HG03558 (cell line): ENCODE results near the gene UVSSA.
"Not testable (repeated sequence)": the region's sequence is repeated elsewhere in the genome, so short reads cannot be mapped to it uniquely, and the experiment has no call there.

Experiments
- ATAC-seq: cut with Tn5 transposase; IDR thresholded peaks from one replicate; pipeline ENCODE4 v1.9.1; 2021; ENCODE audit warnings: moderate number of reproducible peaks; ENCODE audit not compliant: unreplicated experiment; ENCODE audit errors: extremely low read depth

The UVSSA gene

GRCh38 chr4:1416051-1416947 is 69.3 kb downstream of the UVSSA start:
- no peak for ATAC-seq

DNA sequence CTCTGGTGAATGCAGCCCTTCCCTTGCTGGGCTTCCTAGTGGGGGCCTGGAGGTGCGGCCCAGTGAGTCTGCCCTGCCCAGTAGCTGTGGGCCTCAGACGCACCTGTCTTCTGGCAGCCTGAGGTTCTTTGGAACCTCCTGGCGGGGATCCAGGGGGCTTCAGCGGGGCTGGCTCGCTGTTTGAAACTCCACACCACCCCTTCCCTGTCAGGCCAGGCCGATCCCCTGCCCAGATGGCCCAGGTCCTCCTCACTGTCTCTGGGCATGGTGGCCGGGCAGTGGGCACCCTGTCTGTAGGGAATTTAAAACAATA is 69.9 kb downstream of the UVSSA start:
- ATAC-seq, result no peak

DNA sequence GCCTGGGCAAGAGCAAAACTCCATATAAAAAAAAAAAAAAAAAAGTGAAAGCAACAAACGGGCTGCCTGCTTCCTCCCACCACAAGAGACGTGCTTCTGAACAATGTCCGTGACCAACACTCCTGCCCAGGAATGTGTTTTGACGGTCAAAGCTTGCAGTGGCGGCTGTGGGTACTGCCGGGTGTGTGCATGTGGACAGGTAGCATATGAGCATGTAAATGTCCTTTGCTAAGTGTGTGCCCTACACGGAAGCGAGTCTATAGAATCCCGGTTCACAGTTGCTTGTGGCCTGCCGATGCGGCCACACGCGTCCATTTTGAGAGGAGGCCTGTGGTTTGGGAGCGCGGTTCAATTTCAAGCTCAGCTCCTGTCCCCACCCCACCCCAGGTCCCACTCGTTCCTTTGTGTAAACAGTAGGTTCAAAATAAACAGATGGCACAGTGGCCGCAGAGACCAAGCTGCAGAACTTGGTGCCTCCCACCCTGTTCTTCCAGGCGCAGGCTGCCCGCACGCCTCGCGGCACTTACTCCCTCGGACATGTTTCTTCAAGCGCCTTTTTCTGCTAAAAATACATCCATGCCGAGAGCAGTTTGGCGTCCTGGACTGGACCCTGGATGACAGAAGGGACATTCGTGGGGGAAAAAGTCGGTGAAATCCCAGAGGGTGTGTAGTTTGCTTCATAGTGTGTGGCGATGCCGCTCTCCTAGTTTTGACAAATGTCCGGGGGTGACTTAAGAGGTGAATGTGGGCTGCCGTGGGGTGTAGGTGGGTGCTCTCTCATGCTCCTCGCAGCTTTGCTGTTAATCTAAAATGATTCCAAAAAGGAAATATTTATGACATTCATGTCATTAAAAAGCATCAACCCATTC is 70.7 kb downstream of the UVSSA start:
- ATAC-seq, result no peak

DNA sequence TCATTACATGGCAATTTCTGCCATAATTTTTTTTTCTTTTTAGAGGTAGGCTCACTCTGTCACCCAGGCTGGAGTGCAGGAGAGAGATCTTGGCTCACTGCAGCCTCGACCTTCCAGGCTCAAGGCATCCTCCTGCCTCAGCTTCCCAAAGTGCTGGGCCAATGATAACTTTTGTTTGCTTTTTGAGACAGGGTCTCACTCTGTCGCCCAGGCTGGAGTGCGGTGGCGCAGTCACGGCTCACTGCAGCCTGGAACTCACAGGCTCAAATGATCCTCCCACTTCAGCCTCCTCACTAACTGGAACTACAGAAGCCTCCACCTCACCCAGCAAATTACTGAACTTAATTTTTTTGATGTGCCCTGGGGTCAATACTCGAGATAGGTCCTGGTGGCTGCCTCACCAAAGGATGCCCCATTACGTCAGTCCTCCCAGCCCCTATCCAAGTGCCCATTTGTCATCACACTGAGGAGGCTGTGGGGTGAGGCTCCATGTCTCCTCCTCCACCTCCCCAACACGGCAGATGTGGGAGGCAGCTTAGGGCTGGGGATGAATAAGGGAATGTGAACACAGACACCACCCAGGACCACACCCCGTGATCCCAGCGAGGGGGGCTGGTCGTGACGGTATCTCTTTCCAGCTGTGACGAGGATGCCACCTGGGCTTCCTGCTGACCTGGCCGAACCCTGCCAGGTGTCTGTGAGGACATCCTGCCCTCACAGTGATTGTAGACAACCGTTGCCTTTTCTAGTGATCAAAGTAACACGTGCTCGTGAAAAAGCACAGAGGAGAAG is 71.7 kb downstream of the UVSSA start:
- ATAC-seq, result no peak

DNA sequence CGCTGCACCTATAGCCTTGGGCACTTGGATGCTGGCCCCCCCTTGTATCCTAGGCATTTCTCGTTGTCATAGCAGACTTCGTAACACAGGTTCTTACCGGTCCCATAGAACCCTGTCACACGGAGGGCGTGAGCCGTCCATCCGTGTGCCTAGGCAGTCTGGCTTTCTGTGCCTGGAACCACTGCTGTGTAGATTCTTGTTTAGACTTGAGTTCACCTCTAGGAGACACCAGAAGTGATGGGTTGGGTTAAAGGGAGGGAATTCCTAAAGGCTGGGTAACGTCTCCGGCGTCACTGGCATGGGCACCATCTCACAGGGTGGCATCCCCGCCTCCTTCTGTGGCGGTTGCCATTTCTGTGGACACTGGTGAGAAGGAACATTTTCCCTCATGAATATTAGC is 72.7 kb downstream of the UVSSA start:
- ATAC-seq, result no peak

GRCh38 chr4:1421657-1422056 is 74.6 kb downstream of the UVSSA start:
- ATAC-seq, result no peak

DNA sequence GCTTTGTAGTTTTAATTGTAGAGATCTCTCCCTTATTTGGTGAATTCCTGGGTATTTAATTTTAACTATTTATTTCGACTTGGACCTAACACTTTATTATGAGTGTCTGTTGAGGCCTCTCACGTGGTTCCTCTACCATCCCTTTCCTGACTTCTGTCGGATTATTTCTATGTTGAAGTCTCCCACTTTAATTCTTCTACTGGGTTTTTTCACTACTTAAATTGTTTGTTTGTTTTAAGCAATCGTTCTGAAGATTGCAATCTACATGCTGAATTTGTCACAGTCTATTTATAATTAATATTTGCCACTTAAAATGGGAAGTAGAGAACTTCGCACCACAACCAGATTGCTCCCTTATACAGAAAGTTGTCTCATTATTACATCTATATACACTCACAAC is 80.0 kb downstream of the UVSSA start:
- ATAC-seq, result no peak

GRCh38 chr4:1443688-1444172 is 96.7 kb downstream of the UVSSA start:
- not testable (repeated sequence) for ATAC-seq
